Activated CD4-positive, alpha-beta T cell treated with anti-CD3 and anti-CD28 coated beads for 4 hours (primary cell): ENCODE results near the gene ACVR2B.
A peak's percentile ranks its signal among the peaks of the same experiment; 100 is the strongest.

Experiments
- DNase-seq, 2 donors: peaks; one replicate each; pipeline ENCODE4 v3.0.0-alpha.2; 2020

ACVR2B gene

DNA sequence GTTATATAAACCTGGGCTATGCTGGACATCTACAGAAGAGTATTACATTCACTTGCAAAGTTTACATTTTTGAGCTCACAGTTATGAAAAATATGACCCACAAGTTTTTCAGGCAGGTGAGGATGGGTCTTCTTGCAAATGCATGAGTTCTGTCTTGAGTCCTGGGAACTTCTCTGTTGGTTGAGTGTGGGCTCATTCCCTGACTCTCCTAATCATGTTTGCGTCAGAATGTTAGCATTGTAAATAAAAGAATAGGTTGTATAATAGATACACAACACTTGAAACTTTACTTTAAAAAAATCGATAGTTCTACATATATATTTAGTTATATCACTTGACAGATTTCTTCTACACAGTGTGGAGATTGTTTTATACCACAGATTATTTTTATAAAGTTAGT lies 35.3 kb downstream of the ACVR2B start:
- DNase-seq: no peak

DNA sequence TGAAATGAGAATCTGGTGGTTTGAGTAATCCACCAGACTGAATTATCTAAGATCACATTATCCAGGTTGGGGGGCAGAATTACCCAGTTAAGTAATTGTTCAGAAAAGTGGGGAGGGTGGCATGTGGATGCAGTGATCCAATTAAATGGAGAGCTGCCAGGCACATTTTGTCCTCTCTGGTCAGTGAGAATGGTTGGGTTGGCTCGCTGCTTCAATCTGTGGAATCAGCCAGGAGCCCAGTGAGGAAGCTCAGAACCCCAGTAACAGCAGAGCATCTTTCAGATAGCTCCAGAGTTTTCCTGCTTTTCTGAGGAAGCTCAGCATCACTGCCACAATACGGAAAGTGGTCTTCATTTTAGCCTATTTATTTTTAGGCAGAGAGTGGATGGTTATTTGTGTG lies 36.1 kb downstream of the ACVR2B start:
- no peak for DNase-seq

DNA sequence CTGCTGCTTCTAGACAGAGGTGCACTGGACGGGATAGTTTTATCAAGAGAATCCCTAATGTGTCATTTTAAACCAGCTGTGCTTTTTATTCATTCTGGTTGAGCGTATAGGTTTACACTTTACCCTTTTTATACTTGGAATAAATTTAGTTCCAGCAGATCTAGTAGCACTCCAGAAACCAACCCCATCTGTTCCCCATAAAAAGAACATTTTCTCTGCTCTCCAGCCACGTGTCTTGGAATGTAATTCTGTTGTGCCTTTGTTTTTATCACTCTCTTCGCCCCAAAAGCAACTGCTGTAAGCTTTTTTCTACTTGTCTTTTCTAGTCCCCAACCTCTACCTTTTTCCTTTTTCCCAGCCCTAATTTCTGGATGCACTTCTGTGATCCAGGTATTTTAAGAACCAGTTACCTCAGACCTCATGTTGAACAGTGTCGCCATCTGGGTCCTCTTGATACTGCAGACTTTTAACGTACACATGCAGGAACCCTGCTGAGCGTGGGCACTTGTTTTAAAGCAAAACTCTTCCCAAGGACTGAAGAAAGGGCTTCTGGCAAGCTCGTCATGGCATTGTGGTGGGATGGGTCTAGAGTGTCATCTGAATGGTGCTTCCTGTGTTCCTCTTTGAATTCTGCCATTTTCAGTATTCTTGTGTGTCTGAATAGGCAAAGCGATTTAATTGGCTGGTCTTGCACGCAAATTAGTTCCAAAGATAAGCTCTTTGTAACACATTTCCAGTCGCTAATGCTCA lies 36.8 kb downstream of the ACVR2B start:
- DNase-seq: no peak

DNA sequence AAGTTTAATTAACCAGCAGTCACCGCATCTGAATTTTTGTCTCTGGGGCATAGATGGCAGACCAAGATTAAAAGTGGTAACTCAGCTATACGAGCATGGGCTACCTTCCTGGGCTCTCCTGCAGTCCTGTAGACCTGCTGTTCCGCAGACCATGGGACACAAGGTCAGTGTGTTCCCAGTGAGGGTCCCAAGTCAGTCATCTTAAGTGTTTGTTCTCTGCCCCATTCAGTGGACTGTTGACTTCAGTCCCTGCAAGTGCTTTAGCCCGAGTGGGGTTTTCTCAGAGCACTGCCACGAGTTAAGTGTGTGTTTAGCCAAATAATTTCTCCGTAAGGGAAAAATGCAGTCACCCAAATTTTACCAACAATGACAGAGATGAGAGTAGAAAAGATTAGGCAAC lies 37.5 kb downstream of the ACVR2B start:
- DNase-seq: no peak

DNA sequence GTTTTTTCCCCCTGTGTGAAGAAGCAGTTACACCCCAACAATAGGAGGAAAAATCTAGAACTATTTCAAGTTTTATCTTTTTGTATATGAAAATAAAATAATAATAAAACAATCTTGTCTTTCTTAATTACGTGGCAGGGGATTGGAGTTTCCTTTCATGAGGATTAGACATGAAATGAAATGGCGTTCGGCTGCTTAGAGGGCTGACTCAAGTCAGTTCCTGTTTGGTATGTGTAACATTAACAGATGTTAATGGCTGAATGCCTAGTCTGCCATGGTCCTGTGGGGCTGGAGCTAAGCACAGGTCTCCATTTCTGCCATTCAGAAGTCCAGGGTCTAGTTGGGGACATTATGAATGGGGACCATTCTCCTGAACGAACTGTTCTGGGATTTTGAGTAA lies 39.3 kb downstream of the ACVR2B start:
- DNase-seq: no peak

DNA sequence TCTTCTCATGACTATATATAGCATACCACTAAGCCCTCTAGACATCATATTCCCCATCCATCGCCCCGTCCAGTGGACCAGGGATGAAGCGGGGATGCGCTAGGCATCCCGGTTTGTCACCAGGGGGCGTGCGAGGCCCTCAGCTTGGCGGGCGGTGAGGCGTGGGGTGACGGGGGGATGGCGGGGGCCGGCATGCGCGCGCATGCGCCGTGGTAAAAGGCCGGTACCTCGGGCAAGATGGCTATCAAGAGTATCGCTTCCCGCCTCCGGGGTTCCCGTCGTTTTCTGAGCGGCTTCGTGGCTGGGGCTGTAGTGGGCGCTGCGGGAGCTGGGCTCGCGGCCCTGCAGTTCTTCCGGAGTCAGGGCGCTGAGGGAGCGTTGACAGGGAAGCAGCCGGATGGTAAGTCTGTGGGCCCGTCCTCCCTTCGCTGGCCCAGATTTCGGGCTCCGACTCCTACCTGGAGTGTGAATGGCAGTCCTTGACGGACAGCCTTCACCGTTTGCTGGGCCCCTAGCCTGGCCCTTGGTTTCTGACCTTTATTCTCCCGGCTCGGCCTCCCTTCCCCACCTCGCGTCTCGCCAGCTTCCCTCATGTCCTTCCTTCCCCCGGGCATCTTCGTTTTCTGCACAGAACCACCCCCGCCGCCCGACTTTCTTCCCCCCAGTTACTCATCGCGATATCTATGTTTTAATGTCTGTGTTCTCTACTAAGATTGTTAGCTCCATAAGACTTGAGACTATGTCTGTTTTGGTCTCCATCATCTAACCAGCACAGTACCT lies 42.6 kb downstream of the ACVR2B start, which contains the start of gene EXOG:
TSS of gene EXOG (plus strand) at position 210 of the 780 bp plus-strand sequence. CDS start at position 238, 28 bp downstream.
- peak; percentile 94 to 97 for DNase-seq

DNA sequence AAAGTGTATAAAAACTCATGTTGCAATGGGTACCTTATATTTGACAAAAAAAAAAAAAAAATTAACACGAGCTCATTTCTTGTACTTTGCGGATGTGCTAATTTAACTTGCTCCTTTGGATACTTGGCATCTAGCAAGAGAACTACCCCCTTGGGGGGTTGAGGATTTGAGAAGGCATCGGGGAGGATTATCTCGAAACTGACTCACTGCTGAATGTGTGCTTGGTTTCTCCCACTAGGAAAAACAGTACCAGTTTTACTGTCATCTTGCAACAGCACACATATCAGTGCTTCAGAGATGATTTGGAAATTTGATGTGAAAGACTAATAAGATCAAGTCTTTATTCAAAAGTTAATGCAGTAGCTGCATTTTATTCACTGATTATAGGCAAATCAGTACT lies 43.3 kb downstream of the ACVR2B start:
- DNase-seq: no peak

DNA sequence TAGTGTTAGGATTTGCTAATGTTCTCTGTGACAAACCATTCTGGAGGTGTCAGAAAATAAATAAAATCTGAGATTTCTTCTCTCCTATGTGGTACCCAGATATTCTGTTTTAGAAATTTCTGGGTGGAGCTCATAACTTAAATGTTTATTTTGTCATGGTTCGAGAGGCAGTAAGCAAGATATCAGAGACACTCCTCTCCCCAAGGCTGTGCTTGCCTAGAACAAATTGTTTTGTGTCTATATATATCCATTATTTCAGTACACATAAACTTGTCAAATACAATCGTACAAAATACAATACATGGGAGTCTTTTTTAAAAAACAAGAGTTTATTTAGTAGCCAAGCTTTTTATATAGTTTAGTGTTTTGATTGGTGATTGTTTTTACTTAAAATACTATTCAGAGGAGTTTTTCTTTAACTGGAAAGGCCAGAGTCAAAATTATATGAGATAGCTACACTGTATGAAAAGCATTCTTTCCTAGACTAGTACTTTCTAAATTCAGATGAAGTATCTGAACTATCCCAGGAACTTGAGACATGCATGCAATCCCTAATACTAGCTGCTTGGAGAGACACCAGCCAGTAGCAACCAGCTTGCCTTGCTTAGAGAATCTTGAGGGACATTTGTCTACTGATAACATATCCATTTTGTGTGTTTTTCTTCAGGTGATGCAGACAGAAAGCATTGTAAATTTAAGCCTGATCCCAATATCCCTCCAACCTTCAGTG lies 47.2 kb downstream of the ACVR2B start:
- no peak for DNase-seq

DNA sequence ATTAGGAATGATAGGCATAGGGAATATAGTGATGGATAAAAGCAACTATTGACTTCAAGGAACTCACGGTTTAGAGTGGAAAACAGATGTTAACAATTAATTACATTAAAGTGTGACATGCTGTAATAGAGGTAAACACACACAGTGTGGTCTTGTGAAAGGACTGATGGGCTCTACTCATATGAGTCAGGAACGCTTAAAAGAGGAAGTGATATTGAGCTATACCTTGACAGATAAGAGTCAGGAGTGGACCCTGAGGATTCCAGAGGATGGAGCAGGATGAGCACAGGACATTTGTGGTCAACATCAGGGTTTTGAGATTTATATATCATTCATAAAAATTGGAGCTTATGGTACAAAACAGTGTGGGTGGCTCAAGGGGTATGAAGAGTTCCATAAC lies 53.4 kb downstream of the ACVR2B start:
- no peak for DNase-seq

DNA sequence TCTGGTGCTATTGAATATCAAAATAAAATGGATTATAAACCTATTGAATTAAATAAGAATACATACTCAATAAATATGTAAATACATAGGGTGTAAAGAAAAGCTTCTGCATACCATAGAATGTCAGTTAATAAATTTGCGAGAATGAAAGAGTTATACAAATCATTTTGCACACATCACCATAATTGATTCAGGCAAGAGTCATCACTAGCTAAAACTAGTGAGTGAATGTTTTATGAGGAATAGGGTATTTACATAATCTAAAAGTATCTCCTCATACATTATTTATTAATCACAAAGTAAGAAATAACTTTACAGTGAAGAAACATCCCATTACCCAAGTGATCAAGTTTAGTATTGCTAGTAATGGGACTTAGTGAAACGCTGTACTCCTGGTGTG lies 56.0 kb downstream of the ACVR2B start:
- no peak for DNase-seq

DNA sequence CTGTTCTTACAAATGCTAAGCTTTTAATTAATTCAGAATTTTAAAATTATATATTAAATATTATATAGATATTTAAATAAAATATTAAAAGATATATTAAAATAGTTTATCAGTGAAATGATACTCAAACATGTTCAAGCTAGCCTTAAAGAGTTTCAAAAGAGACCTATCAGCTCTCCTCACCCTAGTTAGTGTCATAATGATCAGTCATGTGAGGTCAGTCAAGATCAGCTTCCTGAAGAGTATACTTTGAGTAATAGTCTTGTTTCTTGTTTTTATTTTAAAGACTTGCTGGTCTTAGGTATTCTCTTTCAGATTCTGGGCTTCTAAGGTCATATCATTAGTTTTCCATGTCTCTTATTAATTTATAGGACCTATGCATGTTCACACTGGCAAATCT lies 56.9 kb downstream of the ACVR2B start:
- no peak for DNase-seq

DNA sequence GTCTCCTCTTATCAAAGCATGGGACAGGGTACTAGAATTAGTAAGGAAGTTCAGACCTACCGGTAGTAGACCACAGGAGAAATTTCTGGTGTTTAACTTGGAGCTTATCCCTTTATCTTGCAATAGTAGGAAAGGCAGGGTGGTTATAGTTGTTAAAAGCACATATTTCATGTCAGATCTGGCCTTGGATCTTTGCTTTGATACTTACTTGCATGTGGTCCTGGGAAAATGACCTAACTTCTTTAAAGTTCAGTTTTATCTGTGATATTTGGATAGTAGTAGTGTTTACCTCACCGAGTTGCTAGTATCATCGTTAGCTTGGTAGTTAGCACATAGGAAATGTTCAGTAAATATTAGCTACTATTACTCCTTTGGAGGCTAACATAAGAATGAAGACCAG lies 57.9 kb downstream of the ACVR2B start:
- DNase-seq: no peak

DNA sequence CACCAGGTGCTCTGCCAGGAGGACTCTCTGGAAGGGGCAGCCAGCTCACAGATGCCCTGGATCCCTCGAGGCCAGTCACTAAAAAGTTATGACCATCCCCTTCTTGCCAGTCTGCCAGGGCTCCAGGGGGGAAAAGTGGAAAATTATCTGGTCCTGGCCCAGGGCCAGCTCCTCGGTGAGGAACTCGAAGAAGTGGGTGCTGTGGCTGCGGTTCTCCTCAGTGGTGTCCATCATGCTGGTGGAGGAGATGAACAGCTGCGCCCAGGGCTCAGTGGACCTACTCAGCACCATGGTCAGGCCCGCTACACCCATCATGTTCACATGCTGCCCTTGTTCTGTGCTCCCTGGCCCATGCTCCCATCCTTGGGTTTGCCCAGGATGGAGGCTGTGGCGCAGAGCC lies 61.7 kb downstream of the ACVR2B start:
- DNase-seq: no peak

DNA sequence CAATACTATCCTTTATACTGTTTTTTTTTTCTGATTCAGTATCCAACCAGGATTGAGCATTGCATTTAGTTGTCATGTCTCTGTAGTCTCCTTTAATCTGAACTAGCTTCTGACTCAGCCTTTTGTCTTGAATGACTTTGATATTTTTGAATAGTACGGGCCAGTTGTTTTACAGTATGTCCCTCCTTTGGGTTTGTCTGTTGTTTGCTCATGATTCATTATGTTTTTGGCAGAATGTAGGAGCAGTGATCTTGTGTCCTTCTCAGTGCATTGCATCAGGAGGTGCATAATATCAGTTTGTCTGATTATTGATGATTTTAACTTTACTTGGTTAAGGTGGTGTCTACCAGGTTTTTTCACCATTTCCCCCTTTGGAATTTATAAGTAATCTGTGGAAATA lies 63.0 kb downstream of the ACVR2B start:
- DNase-seq: no peak

DNA sequence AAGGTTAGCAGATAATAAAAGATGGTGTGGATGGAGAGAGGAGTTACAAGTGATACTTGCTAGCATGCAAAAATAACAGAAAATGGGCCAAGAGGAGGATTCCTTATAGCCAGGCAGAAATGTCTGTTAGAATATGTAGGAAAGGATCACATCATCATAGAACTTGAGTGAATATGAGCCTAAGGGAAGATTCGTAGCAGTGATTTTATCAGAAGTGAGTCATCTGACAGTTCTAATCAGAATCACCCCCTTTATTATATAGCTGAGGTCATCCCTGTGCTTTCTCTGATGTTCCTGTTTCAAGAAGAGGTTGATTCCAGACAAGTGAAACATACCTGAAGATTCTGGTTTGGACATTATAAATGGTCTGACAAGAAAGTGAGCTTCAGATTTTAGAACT lies 65.3 kb downstream of the ACVR2B start:
- DNase-seq: no peak

DNA sequence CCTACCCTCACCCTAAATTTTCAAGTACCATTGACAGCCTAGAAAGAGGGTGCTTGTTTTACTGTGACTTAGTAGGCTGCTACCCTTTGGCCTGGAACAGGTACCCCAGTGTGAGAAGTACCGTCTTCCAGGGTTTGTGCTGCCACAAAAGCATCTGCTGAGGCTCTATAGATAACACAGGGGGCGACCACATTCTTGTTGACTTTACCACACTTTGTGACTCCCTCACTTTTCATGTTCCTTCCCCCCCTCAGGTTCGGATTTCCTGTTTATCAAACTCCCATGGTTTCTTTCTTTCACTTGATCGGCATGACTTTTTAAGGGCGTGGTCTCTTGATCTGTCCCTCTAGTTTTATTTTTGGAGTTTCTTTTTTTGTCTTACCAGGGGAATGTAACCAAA lies 66.0 kb downstream of the ACVR2B start:
- no peak for DNase-seq

DNA sequence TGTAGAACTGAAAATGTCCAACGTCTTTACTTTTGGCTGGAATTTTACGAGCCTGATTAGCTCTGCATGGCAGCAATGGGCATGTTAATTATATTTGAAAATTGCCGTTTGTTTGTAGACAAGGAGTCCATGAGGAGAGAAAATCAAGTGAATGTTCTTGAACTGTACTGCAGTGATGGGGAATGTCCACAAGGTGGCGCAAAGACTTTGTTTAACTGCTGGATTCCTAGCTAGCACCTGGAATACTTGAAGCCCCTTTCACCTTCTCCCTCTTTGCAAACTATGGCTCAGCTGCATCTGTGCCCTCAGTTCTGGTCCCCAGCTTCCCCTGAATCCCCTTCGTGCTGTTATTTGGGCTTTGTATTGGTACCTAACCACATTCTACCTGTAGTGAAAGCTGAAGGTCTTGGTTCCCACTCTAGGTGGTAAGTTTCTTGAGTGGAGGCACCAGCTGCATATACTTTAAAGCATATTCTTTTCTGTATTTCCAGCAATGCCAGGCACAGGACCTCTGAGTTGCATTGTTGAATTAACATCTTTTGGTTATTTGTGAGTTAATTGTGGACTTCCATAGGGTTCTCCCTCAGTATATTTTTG lies 67.8 kb downstream of the ACVR2B start:
- peak; percentile 47 to 64 for DNase-seq

DNA sequence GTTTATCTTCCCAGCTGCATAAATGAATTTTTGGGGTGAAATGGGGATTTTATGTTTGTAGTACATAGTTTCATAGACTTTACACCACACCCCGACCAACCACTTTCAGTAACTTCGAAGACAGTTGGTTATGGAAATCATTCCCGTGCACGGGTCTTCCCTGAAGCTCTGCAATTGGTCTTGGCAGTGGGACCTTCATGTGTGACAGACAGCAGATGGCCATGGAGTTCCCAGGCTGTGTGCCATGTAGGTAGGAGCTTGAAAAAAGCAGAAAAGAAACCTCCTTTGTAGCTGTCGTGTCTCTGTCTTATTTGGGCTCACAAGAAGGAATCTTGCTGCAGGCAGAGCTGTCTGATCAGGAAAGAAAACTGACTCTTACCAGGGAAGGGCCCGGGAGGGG lies 68.3 kb downstream of the ACVR2B start:
- no peak for DNase-seq

DNA sequence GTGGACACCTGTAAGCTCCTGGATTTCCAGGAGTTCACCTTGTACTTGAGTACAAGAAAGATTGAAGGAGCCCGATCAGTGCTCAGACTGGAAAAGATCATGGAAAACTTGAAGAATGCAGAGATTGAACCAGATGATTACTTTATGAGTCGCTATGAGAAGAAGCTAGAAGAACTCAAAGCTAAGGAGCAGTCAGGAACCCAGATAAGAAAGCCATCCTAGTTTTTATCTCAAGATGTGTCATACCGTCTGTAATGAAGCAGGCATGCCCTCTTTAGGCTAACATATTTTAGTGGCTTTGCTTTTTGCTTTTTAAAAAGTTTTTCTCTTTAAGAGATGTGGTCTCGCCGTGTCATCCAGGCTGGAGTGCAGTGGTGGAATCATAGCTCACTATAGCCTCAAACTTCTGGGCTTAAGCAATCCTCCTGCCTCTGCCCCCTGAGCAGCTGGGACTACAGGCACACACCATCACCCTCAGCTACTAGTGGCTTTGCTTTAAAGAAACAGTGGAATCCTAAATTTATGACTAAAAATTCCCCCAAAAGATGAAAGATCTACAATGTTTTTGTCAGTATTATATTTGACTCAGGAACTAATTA lies 70.5 kb downstream of the ACVR2B start:
- no peak for DNase-seq

DNA sequence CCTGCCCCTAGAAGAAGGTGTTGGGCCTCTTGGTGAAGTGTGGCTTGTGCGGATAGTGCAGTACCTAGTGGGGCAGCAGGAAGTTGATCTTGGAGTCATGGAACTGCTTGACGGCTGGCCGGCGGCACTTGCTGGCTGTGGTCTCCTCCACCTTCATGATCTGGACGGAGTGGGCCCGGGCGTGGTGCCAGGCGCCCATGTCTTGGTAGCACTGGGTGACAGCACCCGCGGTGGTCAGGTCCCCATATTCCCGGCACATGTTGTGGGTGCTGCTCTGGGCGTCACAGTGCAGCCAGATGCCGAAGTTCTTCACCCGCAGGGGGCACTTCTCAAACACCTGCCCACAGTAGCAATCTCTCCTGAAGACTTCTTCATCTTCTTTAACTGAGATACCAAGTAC lies 73.1 kb downstream of the ACVR2B start:
- no peak for DNase-seq

DNA sequence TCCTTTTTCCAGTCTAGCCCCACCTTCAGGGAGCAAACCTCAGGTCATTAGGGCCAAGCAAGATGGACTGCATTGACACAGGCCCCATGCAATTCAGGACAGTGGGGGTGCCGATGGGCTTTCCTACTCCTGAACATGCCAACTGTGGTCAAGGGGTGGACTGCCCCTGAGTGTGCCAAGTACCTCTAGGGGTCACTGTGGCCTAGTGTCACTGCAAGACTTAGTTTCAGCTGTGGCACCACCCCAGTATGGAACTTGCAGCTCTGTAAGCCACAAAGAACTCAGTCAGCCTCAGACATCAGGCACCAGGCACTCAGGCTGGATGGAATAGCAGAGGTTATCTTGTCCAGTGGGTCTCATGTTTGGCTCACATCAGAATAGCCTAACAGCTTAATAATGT lies 74.8 kb downstream of the ACVR2B start:
- DNase-seq: no peak

DNA sequence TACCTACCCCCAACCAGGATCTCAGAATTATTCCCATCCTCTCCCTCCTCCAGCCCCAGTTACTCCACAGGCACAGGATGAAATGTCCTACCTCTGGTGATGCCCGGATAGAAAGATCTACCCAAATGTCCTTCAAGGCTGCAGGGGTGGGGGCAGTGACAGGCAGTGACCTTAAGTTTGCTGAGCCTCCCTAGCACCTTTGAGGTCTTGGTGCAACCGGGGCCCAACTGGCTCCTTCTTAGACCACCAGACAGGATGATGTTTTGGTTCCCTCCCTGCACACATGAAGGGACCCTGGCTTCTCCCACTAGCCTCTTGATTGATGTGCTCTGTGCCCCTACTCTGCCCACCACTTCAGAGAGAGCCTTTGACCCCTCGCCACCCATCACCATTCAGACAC lies 78.8 kb downstream of the ACVR2B start:
- no peak for DNase-seq
